Measurements from ENCODE around the gene NDUFS2.

NDUFS2 gene

GRCh38 chr1:161242313-161242712 lies 40.1 kb downstream of the NDUFS2 start:
- TF ChIP-seq REST (IDR thresholded peaks at IDR 0.05; ENCODE audit: insufficient read depth in 1 of 2, low read depth in 2 of 2, low read length in 2 of 2) (no peak), FOXP2 (optimal IDR thresholded peaks at IDR 0.05; ENCODE audit: borderline replicate concordance, extremely low read depth, extremely low read length, insufficient read depth) (no peak), POLR2AphosphoS5 (IDR thresholded peaks at IDR 0.05; ENCODE audit: low read depth, low read length) (no peak), SIN3A (IDR thresholded peaks at IDR 0.05; ENCODE audit: borderline replicate concordance, insufficient read depth, low read length) (no peak), TAF1 (IDR thresholded peaks at IDR 0.05; ENCODE audit: borderline replicate concordance, insufficient read depth, low read length) (no peak)

- TF ChIP-seq REST (IDR thresholded peaks at IDR 0.05; ENCODE audit: insufficient read depth in 1 of 2, low read depth in 2 of 2, low read length in 2 of 2) (no peak), TAF1 (IDR thresholded peaks at IDR 0.05; ENCODE audit: borderline replicate concordance, insufficient read depth, low read length) (no peak), POLR2AphosphoS5 (IDR thresholded peaks at IDR 0.05; ENCODE audit: low read depth, low read length) (no peak), SIN3A (IDR thresholded peaks at IDR 0.05; ENCODE audit: borderline replicate concordance, insufficient read depth, low read length) (no peak), FOXP2 (optimal IDR thresholded peaks at IDR 0.05; ENCODE audit: borderline replicate concordance, extremely low read depth, extremely low read length, insufficient read depth) (no peak)
These were observed 42.7 kb downstream of the NDUFS2 start for GRCh38 chr1:161244888-161245287.

GRCh38 chr1:161250829-161251228 lies 48.7 kb downstream of the NDUFS2 start:
- no peak for TF ChIP-seq REST (IDR thresholded peaks at IDR 0.05; ENCODE audit: insufficient read depth in 1 of 2, low read depth in 2 of 2, low read length in 2 of 2)
- no peak for TF ChIP-seq FOXP2 (optimal IDR thresholded peaks at IDR 0.05; ENCODE audit: borderline replicate concordance, extremely low read depth, extremely low read length, insufficient read depth)
- no peak for TF ChIP-seq POLR2AphosphoS5 (IDR thresholded peaks at IDR 0.05; ENCODE audit: low read depth, low read length)

- TF ChIP-seq REST (IDR thresholded peaks at IDR 0.05; ENCODE audit: insufficient read depth in 1 of 2, low read depth in 2 of 2, low read length in 2 of 2) (no peak), SIN3A (IDR thresholded peaks at IDR 0.05; ENCODE audit: borderline replicate concordance, insufficient read depth, low read length) (no peak), FOXP2 (optimal IDR thresholded peaks at IDR 0.05; ENCODE audit: borderline replicate concordance, extremely low read depth, extremely low read length, insufficient read depth) (no peak), POLR2AphosphoS5 (IDR thresholded peaks at IDR 0.05; ENCODE audit: low read depth, low read length) (no peak), TAF1 (IDR thresholded peaks at IDR 0.05; ENCODE audit: borderline replicate concordance, insufficient read depth, low read length) (no peak)
These were observed 49.4 kb downstream of the NDUFS2 start for GRCh38 chr1:161251579-161251978.

Data from PFSK-1 (cell line).